ENCODE results near the gene ZFPM1.
"Not testable (repeated sequence)": the region's sequence is repeated elsewhere in the genome, so short reads cannot be mapped to it uniquely, and the experiment has no call there.

ZFPM1 gene

GRCh38 chr16:88514526-88515232, 61.6 kb downstream of the ZFPM1 start:
- no peak for TF ChIP-seq CTCF (IDR thresholded peaks at IDR 0.05)

GRCh38 chr16:88515371-88515770, 62.3 kb downstream of the ZFPM1 start:
- H3K36me3 ChIP-seq (ENCODE audit: control insufficient read depth, insufficient read depth, low read length) = no peaks in the 10 kb centered on the region
- no peak overlapping the region for H3K4me2 ChIP-seq (ENCODE audit: low read length)
- no peak overlapping the region for H3K27ac ChIP-seq
- no peaks in the 10 kb centered on the region for H3K9me3 ChIP-seq (ENCODE audit: control insufficient read depth, low read length)
- H3K79me2 ChIP-seq = peaks cover 5% of the 10 kb centered on the region
- no peak overlapping the region for H3K4me3 ChIP-seq (ENCODE audit: low read depth, low read length)
- H3K4me1 ChIP-seq = peaks cover 5% of the 10 kb centered on the region
- no peak overlapping the region for H2AFZ ChIP-seq
- H3K27me3 ChIP-seq (ENCODE audit: control insufficient read depth, insufficient read depth, low read length) = no peaks in the 10 kb centered on the region
- H3K9ac ChIP-seq = no peak overlapping the region
- TF ChIP-seq CTCF (IDR thresholded peaks at IDR 0.05) = no peak

More at GRCh38 chr16:88514526-88515232, 61.6 kb downstream of the ZFPM1 start:
- peaks cover 5% of the 10 kb centered on the region for H3K79me2 ChIP-seq
- H3K9ac ChIP-seq = no peak overlapping the region
- no peaks in the 10 kb centered on the region for H3K9me3 ChIP-seq (ENCODE audit: control insufficient read depth, low read length)
- no peaks in the 10 kb centered on the region for H3K36me3 ChIP-seq (ENCODE audit: control insufficient read depth, insufficient read depth, low read length)
- no peaks in the 10 kb centered on the region for H3K27me3 ChIP-seq (ENCODE audit: control insufficient read depth, insufficient read depth, low read length)
- H3K4me1 ChIP-seq = peaks cover 5% of the 10 kb centered on the region
- no peak overlapping the region for H3K4me2 ChIP-seq (ENCODE audit: low read length)
- H3K27ac ChIP-seq = no peak overlapping the region
- H3K4me3 ChIP-seq (ENCODE audit: low read depth, low read length) = no peak overlapping the region
- H2AFZ ChIP-seq = no peak overlapping the region

GRCh38 chr16:88515925-88516594, 63.0 kb downstream of the ZFPM1 start:
- Histone ChIP-seq H3K9ac (no peak overlapping the region), H3K36me3 (ENCODE audit: control insufficient read depth, insufficient read depth, low read length) (no peaks in the 10 kb centered on the region), H3K27me3 (ENCODE audit: control insufficient read depth, insufficient read depth, low read length) (no peaks in the 10 kb centered on the region), H3K4me1 (peaks cover 5% of the 10 kb centered on the region), H3K27ac (no peak overlapping the region), H3K4me2 (ENCODE audit: low read length) (no peak overlapping the region), H3K4me3 (ENCODE audit: low read depth, low read length) (no peak overlapping the region), H3K9me3 (ENCODE audit: control insufficient read depth, low read length) (no peaks in the 10 kb centered on the region), H2AFZ (no peak overlapping the region), H3K79me2 (peaks cover 5% of the 10 kb centered on the region)
- TF ChIP-seq CTCF (IDR thresholded peaks at IDR 0.05) = no peak

GRCh38 chr16:88516601-88517061, 63.6 kb downstream of the ZFPM1 start:
- no peak overlapping the region for H2AFZ ChIP-seq
- H3K4me2 ChIP-seq (ENCODE audit: low read length) = no peak overlapping the region
- peaks cover 5% of the 10 kb centered on the region for H3K4me1 ChIP-seq
- H3K36me3 ChIP-seq (ENCODE audit: control insufficient read depth, insufficient read depth, low read length) = no peaks in the 10 kb centered on the region
- H3K4me3 ChIP-seq (ENCODE audit: low read depth, low read length) = no peak overlapping the region
- no peak for TF ChIP-seq CTCF (IDR thresholded peaks at IDR 0.05)
- peaks cover 5% of the 10 kb centered on the region for H3K79me2 ChIP-seq
- no peaks in the 10 kb centered on the region for H3K9me3 ChIP-seq (ENCODE audit: control insufficient read depth, low read length)
- no peak overlapping the region for H3K9ac ChIP-seq
- no peaks in the 10 kb centered on the region for H3K27me3 ChIP-seq (ENCODE audit: control insufficient read depth, insufficient read depth, low read length)
- H3K27ac ChIP-seq = no peak overlapping the region

- H3K27me3 ChIP-seq (ENCODE audit: control insufficient read depth, insufficient read depth, low read length); H3K9ac ChIP-seq; H3K27ac ChIP-seq; H3K36me3 ChIP-seq (ENCODE audit: control insufficient read depth, insufficient read depth, low read length); H3K4me2 ChIP-seq (ENCODE audit: low read length); H3K4me1 ChIP-seq; H3K4me3 ChIP-seq (ENCODE audit: low read depth, low read length); H2AFZ ChIP-seq; H3K79me2 ChIP-seq; H3K9me3 ChIP-seq (ENCODE audit: control insufficient read depth, low read length): not testable (repeated sequence)
These were observed 64.2 kb downstream of the ZFPM1 start for GRCh38 chr16:88517208-88517774.

GRCh38 chr16:88518411-88519111, 65.5 kb downstream of the ZFPM1 start:
- not testable (repeated sequence) for H3K27ac ChIP-seq; H2AFZ ChIP-seq; H3K9ac ChIP-seq; H3K4me2 ChIP-seq (ENCODE audit: low read length); H3K79me2 ChIP-seq; H3K4me1 ChIP-seq; H3K4me3 ChIP-seq (ENCODE audit: low read depth, low read length); H3K9me3 ChIP-seq (ENCODE audit: control insufficient read depth, low read length); H3K27me3 ChIP-seq (ENCODE audit: control insufficient read depth, insufficient read depth, low read length); H3K36me3 ChIP-seq (ENCODE audit: control insufficient read depth, insufficient read depth, low read length)

Data from parathyroid adenoma (tissue), 2 donors.